ENCODE data around the gene KIAA1328. TPM values are rescaled to one million over a fixed set of nuclear protein-coding genes. Genes with fewer than 3 reads are reported as not detected.
"Not testable (repeated sequence)": the region's sequence is repeated elsewhere in the genome, so short reads cannot be mapped to it uniquely, and the experiment has no call there.

KIAA1328 gene
- total RNA-seq, 4 donors from 2014 or later: 6.0 to 23.5 (median 11.1) TPM

DNA sequence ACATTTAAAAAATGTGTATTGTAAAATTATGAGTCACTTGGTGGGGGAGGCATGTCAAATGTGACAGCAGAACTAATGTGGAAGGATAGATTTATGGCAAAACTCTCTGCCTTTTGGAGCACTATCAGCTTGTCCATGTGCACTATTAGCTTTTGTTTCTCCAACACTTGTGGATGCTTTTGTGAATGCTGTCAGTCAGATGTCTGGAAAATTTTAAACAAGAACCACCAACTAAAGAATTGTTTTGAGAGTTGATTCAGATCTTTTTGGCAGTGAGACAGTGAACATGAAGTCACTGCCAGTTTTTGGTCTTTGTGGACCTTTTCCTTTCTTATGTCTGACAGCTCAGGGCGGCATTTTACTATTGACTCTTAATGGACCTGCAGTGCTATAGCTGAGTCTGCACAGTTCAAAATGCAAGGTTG lies 72.4 kb downstream of the KIAA1328 start:
- ATAC-seq (ENCODE audit: low FRiP score) (no peak), DNase-seq (ENCODE audit: low spot score) (no peak)
- TF ChIP-seq, protein P1, sequence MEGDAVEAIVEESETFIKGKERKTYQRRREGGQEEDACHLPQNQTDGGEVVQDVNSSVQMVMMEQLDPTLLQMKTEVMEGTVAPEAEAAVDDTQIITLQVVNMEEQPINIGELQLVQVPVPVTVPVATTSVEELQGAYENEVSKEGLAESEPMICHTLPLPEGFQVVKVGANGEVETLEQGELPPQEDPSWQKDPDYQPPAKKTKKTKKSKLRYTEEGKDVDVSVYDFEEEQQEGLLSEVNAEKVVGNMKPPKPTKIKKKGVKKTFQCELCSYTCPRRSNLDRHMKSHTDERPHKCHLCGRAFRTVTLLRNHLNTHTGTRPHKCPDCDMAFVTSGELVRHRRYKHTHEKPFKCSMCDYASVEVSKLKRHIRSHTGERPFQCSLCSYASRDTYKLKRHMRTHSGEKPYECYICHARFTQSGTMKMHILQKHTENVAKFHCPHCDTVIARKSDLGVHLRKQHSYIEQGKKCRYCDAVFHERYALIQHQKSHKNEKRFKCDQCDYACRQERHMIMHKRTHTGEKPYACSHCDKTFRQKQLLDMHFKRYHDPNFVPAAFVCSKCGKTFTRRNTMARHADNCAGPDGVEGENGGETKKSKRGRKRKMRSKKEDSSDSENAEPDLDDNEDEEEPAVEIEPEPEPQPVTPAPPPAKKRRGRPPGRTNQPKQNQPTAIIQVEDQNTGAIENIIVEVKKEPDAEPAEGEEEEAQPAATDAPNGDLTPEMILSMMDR (IDR thresholded peaks at IDR 0.05): no peak

DNA sequence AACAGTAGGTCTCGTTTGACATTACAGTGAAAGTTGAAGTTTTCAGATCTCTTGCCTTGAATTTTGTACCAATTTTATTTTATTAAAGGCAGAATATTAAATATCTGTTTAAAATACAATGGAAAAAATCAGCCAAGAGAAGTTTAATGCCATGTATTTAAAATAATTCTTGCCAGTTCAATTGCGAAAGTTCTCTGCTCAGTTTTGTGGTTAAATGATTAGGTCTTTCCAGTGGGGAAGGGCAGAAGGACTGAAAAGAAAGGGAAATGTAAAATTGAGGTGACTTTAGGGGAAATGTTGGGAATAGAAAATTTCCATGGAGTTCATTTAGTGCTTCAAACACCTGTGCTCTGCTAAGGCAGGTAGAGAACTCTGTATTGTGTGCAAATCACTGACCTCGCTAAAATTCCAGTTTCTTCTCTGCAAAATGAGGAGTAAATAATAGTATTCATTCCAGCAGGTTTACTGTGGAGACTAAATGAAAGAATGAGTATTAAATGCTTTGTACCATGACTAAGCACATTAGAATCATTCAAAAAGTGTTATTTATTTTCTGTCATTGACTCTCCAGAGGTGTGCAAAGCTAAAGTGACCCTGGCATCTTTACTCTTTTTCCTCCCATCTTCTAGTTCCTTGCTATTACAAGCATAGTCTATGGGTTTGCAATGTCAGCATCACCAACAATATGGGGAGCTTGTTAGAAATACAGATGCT lies 74.4 kb downstream of the KIAA1328 start:
- TF ChIP-seq, protein P1 (IDR thresholded peaks at IDR 0.05): no peak

DNA sequence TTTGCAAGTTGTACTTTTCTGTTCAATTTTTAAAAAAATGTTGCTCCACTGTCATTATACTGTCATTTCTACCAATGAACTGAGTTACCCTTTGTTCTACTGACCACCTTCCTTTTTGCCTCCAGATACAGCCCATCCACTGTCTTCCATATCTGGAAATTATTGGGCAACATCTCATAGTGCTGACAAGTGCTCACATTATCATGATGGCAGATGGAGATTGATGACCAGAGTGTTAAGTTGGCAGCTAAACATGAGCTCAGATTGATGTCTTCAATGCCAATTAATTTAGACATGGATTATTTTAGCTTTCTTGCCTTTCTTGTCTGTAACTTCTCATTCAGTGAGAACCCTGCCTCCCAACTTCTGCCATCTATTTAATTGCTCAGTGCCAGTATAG lies 76.6 kb downstream of the KIAA1328 start:
- no peak for DNase-seq (ENCODE audit: low spot score)

More for the DNA sequence above, 74.4 kb downstream of the KIAA1328 start:
- DNase-seq (ENCODE audit: low spot score) (no peak), ATAC-seq (ENCODE audit: low FRiP score) (no peak)

DNA sequence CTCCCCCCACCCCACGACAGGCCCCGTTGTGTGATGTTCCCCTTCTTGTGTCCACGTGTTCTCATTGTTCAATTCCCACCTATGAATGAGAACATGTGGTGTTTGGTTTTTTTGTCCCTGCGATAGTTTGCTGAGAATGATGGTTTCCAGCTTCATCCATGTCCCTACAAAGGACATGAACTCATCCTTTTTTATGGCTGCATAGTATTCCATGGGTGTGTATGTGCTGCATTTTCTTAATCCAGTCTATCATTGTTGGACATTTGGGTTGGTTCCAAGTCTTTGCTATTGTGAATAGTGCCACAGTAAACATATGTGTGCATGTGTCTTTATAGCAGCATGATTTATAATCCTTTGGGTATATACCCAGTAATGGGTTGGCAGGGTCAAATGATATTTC lies 80.4 kb downstream of the KIAA1328 start:
- DNase-seq (ENCODE audit: low spot score); ATAC-seq (ENCODE audit: low FRiP score): not testable (repeated sequence)

More for the DNA sequence above, 76.6 kb downstream of the KIAA1328 start:
- no peak for ATAC-seq (ENCODE audit: low FRiP score)
- TF ChIP-seq, protein P1 (IDR thresholded peaks at IDR 0.05): no peak

DNA sequence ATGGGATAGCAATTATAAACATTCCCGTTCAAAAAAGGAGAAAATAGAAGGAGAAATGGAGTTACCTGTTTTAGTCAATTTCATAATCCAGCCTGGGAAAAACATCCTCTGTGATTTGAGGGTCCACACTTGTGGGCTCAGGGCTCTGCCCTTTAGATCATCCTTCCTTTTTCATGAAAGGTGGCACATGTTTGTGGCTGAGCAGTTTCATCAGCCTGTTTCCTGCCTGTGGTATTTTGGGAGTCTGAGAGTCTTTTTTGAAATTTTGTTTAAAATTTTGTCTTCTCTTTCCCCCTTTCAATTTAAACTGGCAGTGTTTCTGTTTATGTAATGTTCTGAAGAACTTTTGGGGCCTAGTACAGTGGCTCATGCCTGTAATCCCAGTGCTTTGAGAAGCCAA lies 84.0 kb downstream of the KIAA1328 start:
- TF ChIP-seq, protein P1 (IDR thresholded peaks at IDR 0.05): no peak
- ATAC-seq (ENCODE audit: low FRiP score) (no peak), DNase-seq (ENCODE audit: low spot score) (no peak)

DNA sequence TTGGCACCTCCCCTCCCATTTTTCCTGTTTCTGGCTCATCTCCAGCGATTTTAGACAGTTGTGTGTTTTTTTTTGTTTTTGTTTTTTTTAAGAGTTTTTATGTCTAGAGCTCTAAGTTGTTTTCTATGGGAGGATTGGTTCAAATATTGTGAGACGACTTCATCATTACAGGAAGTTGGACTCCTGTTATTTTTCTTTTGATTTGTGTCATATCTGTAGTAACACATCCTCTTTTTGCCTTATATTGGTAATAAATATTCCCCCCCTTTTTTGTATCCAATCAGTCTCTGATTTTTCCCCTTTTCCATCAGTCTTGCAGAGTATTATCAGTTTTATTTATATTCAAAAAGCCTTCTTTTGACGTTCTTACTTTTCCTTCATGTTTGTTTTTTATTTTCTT lies 89.0 kb downstream of the KIAA1328 start:
- no peak for DNase-seq (ENCODE audit: low spot score)
- no peak for ATAC-seq (ENCODE audit: low FRiP score)
- TF ChIP-seq, protein P1 (IDR thresholded peaks at IDR 0.05): no peak

DNA sequence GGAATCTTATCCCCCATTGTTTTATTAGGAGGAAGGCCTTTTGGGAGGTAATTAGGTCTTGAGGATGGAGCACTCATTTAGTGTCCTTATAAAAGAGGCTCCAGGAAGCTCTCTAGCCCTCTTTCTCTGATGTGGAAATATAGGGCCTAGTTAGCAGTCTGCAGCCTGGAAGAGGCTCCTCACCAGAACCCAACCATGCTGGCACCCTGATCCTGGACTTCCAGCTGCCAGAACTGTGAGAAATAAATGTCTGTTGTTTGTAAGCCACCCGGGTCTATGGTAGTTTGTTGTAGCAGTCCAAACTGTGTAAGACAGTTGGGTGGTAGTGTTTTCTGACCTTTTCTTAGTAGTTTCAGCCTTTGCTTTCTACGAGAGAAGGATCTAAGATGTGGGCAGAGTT lies 100.7 kb downstream of the KIAA1328 start:
- DNase-seq (ENCODE audit: low spot score) (no peak), ATAC-seq (ENCODE audit: low FRiP score) (no peak)
- TF ChIP-seq, protein P1 (IDR thresholded peaks at IDR 0.05): no peak

Measured in omental fat pad (tissue), 4 donors.